A549 (cell line): Measurements from ENCODE around the gene DPP7. TPM values are rescaled to one million over a fixed set of nuclear protein-coding genes. Genes with fewer than 3 reads are reported as not detected.

Experiments
- ATAC-seq, 2 experiments: fragments of 200-7000 bp in 1 of 2; fragments of >200 bp in 1 of 2; cut with Nextera tagmentation in 1 of 2; cut with Tn5 transposase in 1 of 2; 3 replicates each; pipeline versions ENCODE4 v1.8.0 to v1.9.1; 2018 to 2020; ENCODE audit warnings: mild to moderate bottlenecking in 1 of 2, moderate library complexity in 1 of 2
- CTCF ChIA-PET: fragments of 300-600 bp; sonication (Branson Sonifier 250); formaldehyde crosslinking; extraction: SDS; loops from one replicate; lab custom pipeline; 2021; ENCODE audit warnings: antibody characterized with exemption, inconsistent platforms; lab: Yijun Ruan, JAX
- POLR2A ChIA-PET: fragments of 350-600 bp; formaldehyde crosslinking; extraction: SDS; loops from one replicate; lab custom pipeline; 2021; ENCODE audit warnings: antibody characterized with exemption, inconsistent platforms; lab: Yijun Ruan, JAX
- DNase-seq, 2 experiments: peaks; one replicate each; pipeline versions ENCODE4 v3.0.0 to v3.0.0-alpha.2; 2011 to 2016; ENCODE audit warnings: low read depth in 1 of 2, low spot score in 1 of 2
- FAIRE-seq: peaks from 2 replicates; lab custom pipeline; 2011; peaks lifted over from hg19 to GRCh38; lab: Jason Lieb, UNC
- H3K27ac ChIP-seq, 2 experiments: fragments of >200 bp; sonication (Bioruptor Twin); formaldehyde crosslinking; 3 replicates each; pipeline ENCODE4 v1.5.1; 2016 to 2017
- H3K4me1 ChIP-seq: fragments of >200 bp; sonication (Bioruptor Twin); formaldehyde crosslinking; 3 replicates; pipeline ENCODE4 v1.6.1; 2016
- H3K4me2 ChIP-seq: fragments of >200 bp; sonication (Bioruptor Twin); formaldehyde crosslinking; 3 replicates; pipeline ENCODE4 v1.6.1; 2016
- H3K4me3 ChIP-seq: fragments of >200 bp; sonication (Bioruptor Twin); formaldehyde crosslinking; 3 replicates; pipeline ENCODE4 v1.5.1; 2016
- H3K9me3 ChIP-seq: fragments of >200 bp; sonication (Bioruptor Twin); formaldehyde crosslinking; 3 replicates; pipeline ENCODE4 v1.6.1; 2016
- FOXS1 ChIP-seq: fragments of 250-450 bp; sonication (Bioruptor Pico); IDR thresholded peaks from 2 replicates; pipeline ENCODE4 v1.5.0; 2020; ENCODE audit warnings: mild to moderate bottlenecking, moderate library complexity
- HOXA7 ChIP-seq: fragments of 250-450 bp; sonication (Bioruptor Pico); IDR thresholded peaks from 2 replicates; pipeline ENCODE4 v1.5.0; 2020; ENCODE audit warnings: mild to moderate bottlenecking, moderate library complexity
- KDM5A ChIP-seq: fragments of 200-600 bp; sonication (generic); IDR thresholded peaks from 2 replicates; pipeline ENCODE4 v1.6.1; 2016; ENCODE audit warnings: antibody characterized with exemption, mild to moderate bottlenecking
- MAFK ChIP-seq: fragments of 450-650 bp; IDR thresholded peaks from 2 replicates; pipeline ENCODE4 v1.6.1; 2014; ENCODE audit not compliant: partially characterized antibody
- RAD21 ChIP-seq, 2 experiments: fragments of >200 bp in 1 of 2; sonication (Bioruptor Twin) in 1 of 2; formaldehyde crosslinking in 1 of 2; IDR thresholded peaks in 1 of 2; conservative IDR thresholded peaks in 1 of 2; 2 replicates in 1 of 2; 3 replicates in 1 of 2; pipeline ENCODE4 v1.6.1; 2012 to 2018; ENCODE audit warnings: inconsistent platforms in 1 of 2
- RFX5 ChIP-seq: fragments of 450-650 bp; IDR thresholded peaks from 2 replicates; pipeline ENCODE4 v1.7.1; 2014; ENCODE audit warnings: antibody characterized with exemption, mild to moderate bottlenecking, moderate library complexity
- TFCP2L1 ChIP-seq: fragments of 250-450 bp; sonication (Bioruptor Pico); IDR thresholded peaks from 2 replicates; pipeline ENCODE4 v1.5.0; 2021; ENCODE audit warnings: mild to moderate bottlenecking
- ZSCAN20 ChIP-seq: fragments of 250-450 bp; sonication (Bioruptor Pico); IDR thresholded peaks from 2 replicates; pipeline ENCODE4 v1.8.0; 2022; ENCODE audit warnings: mild to moderate bottlenecking, moderate library complexity
- WGBS: methylation state at CpG from one replicate; pipeline ENCODE4 v1.1.6; 2017; ENCODE audit errors: missing lambda C conversion rate; 5-methylcytosine and 5-hydroxymethylcytosine counted together
- polyA plus RNA-seq, 4 experiments: library from polyadenylated mRNA; depleted of rRNA in 3 of 4; stranded (reverse); fragments of >200 nt; fragmentation: RNase III in 1 of 4; extraction: RNeasy Plus Mini Kit Qiagen cat#74134 plus additional on column Dnase treatment in 1 of 4; gene quantifications; 2 replicates in 3 of 4; 3 replicates in 1 of 4; pipeline ENCODE4 v1.2.3, GENCODE V29; 2011 to 2017
- TF ChIP-seq, protein P1 (sequence below): IDR thresholded peaks from 2 replicates; pipeline ENCODE4 v1.6.1; 2012; ENCODE audit warnings: low read depth, borderline replicate concordance
- TF ChIP-seq, protein P2 (sequence below): fragments of 200-600 bp; sonication (generic); IDR thresholded peaks from 2 replicates; pipeline ENCODE4 v1.6.1; 2016; ENCODE audit warnings: antibody characterized with exemption, mild to moderate bottlenecking, moderate library complexity
- TF ChIP-seq, protein P3 (sequence below): IDR thresholded peaks from 2 replicates; pipeline ENCODE4 v1.6.1; 2012
- TF ChIP-seq, protein P4 (sequence below): fragments of 250-450 bp; sonication (Bioruptor Pico); IDR thresholded peaks from 2 replicates; pipeline ENCODE4 v1.5.0; 2021; ENCODE audit warnings: mild to moderate bottlenecking, moderate library complexity, borderline replicate concordance

DPP7 gene
- polyA plus RNA-seq, 2 of the 4 experiments (the other 2 are of a cell fraction), result 27.6 to 71.8 TPM

DNA sequence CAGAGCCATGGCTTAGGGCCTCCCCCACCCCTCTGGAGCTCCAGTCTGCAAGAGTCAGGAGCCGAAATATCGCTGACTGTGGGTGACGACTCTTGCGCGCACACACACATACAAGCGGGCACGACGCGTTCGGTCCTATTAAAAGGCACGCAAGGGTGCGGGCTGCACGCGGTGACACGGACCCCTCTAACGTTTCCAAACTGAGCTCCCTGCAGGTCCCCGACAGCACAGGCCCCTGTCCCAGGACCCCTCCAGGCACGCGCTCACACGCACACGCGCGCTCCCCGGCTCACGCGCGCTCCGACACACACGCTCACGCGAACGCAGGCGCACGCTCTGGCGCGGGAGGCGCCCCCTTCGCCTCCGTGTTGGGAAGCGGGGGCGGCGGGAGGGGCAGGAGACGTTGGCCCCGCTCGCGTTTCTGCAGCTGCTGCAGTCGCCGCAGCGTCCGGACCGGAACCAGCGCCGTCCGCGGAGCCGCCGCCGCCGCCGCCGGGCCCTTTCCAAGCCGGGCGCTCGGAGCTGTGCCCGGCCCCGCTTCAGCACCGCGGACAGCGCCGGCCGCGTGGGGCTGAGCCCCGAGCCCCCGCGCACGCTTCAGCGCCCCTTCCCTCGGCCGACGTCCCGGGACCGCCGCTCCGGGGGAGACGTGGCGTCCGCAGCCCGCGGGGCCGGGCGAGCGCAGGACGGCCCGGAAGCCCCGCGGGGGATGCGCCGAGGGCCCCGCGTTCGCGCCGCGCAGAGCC is 24.4 kb upstream of the DPP7 start, which contains the start of gene GRIN1:
GRIN1 (plus strand) TSS at position 433 of the 746 bp plus-strand sequence. CDS start 333 bp downstream, outside the sequence.
- ATAC-seq (peak in 1 of 2 experiments; percentile 15; a peak in 1 of 6 replicates), FAIRE-seq (no peak), DNase-seq (no peak)
- 52% methylated on average over 57 of the region's 104 CpGs for WGBS
- H3K4me1 ChIP-seq, result peaks cover 10% of the 10 kb centered on the region; the same call in 1 of the 3 replicates
- H3K4me3 ChIP-seq, result no peak within 1 kb of the TSS
- H3K4me2 ChIP-seq, result peak within 1 kb of the TSS; percentile 47
- CTCF ChIA-PET, result interaction anchor here (0.6 to 2.3 kb wide), 9 partner anchors 9 to 109 kb away, joined by 3 to 9 read pairs (median 3); partner anchors contain the start of genes RNF224 and SSNA1
- H3K9me3 ChIP-seq, result no peaks in the 10 kb centered on the region
- H3K27ac ChIP-seq, result no peak within 1 kb of the TSS
- POLR2A ChIA-PET, result interaction anchor here (2.4 kb wide), 1 partner anchor 9 kb away, joined by 9 read pairs; no protein-coding TSS in a partner anchor
- no peak for TF ChIP-seq MAFK
- TF ChIP-seq, protein P1, sequence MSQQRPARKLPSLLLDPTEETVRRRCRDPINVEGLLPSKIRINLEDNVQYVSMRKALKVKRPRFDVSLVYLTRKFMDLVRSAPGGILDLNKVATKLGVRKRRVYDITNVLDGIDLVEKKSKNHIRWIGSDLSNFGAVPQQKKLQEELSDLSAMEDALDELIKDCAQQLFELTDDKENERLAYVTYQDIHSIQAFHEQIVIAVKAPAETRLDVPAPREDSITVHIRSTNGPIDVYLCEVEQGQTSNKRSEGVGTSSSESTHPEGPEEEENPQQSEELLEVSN, result no peak
- no peak for TF ChIP-seq KDM5A
- TF ChIP-seq ZSCAN20, result no peak
- TF ChIP-seq, protein P2, sequence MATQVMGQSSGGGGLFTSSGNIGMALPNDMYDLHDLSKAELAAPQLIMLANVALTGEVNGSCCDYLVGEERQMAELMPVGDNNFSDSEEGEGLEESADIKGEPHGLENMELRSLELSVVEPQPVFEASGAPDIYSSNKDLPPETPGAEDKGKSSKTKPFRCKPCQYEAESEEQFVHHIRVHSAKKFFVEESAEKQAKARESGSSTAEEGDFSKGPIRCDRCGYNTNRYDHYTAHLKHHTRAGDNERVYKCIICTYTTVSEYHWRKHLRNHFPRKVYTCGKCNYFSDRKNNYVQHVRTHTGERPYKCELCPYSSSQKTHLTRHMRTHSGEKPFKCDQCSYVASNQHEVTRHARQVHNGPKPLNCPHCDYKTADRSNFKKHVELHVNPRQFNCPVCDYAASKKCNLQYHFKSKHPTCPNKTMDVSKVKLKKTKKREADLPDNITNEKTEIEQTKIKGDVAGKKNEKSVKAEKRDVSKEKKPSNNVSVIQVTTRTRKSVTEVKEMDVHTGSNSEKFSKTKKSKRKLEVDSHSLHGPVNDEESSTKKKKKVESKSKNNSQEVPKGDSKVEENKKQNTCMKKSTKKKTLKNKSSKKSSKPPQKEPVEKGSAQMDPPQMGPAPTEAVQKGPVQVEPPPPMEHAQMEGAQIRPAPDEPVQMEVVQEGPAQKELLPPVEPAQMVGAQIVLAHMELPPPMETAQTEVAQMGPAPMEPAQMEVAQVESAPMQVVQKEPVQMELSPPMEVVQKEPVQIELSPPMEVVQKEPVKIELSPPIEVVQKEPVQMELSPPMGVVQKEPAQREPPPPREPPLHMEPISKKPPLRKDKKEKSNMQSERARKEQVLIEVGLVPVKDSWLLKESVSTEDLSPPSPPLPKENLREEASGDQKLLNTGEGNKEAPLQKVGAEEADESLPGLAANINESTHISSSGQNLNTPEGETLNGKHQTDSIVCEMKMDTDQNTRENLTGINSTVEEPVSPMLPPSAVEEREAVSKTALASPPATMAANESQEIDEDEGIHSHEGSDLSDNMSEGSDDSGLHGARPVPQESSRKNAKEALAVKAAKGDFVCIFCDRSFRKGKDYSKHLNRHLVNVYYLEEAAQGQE, result peak; percentile 79
- TF ChIP-seq, protein P3, sequence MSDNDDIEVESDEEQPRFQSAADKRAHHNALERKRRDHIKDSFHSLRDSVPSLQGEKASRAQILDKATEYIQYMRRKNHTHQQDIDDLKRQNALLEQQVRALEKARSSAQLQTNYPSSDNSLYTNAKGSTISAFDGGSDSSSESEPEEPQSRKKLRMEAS, result no peak; the same call in 1 of the 2 replicates
- TF ChIP-seq RFX5, result no peak
- TF ChIP-seq, protein P4, sequence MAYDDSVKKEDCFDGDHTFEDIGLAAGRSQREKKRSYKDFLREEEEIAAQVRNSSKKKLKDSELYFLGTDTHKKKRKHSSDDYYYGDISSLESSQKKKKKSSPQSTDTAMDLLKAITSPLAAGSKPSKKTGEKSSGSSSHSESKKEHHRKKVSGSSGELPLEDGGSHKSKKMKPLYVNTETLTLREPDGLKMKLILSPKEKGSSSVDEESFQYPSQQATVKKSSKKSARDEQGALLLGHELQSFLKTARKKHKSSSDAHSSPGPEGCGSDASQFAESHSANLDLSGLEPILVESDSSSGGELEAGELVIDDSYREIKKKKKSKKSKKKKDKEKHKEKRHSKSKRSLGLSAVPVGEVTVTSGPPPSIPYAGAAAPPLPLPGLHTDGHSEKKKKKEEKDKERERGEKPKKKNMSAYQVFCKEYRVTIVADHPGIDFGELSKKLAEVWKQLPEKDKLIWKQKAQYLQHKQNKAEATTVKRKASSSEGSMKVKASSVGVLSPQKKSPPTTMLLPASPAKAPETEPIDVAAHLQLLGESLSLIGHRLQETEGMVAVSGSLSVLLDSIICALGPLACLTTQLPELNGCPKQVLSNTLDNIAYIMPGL (CRISPR knock-in tag), result no peak

DNA sequence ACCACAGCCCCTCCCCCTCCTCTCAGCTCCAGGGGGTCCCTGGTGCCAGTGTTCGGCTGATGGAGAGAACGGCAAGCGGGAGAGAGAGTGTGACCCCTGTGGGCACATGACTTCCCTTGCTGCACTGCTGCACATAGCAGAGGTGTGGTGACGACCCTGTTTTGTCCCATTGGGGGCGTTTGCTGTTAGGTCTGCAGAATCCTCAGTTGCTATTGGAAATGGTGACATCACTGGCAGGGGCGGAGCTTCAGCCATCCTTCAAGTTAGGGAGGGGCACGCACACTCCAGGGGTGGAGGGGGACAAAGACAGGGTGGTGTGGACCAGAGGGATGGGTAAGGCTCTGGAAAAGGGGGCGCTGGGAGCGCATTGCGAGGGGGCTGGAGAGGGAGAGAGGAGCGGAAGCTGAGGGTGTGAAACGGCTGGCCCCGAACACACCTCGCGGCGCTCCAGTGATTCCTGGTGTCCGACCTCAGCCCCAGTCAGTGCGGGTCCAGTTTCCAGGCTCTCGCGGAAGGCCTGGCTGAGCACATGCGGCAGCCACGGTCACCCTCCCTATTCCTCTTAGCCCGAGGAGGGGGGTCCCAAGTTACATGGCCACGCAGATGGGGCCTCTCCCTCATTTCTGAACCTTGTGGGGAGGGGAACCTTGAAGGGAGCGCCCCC is 23.7 kb upstream of the DPP7 start:
- TF ChIP-seq FOXS1 (CRISPR knock-in tag) (no peak), HOXA7 (CRISPR knock-in tag) (no peak), MAFK (no peak), TFCP2L1 (CRISPR knock-in tag) (no peak), RAD21 (conservative IDR thresholded peaks at IDR 0.05 in 1 of 2, IDR thresholded peaks at IDR 0.05 in 1 of 2) (no peak)
- TF ChIP-seq, protein P3, result no peak
- 22% methylated on average over 23 of the region's 25 CpGs for WGBS
- CTCF ChIA-PET, result interaction anchor here (0.6 to 2.3 kb wide), 12 partner anchors 9 to 109 kb away, joined by 3 to 9 read pairs (median 3); partner anchors contain the start of genes RNF224 and SSNA1
- no peaks in the 10 kb centered on the region for H3K9me3 ChIP-seq
- peak overlapping the region; percentile 47 for H3K4me2 ChIP-seq
- no peak for FAIRE-seq
- peak in 1 of 2 experiments; percentile 38; a peak in 3 of 6 replicates for ATAC-seq
- peak in 1 of 2 experiments; percentile 39 for DNase-seq
- H3K4me3 ChIP-seq, result no peak overlapping the region
- H3K27ac ChIP-seq, result no peak overlapping the region
- peaks cover 10% of the 10 kb centered on the region; the same call in 1 of the 3 replicates for H3K4me1 ChIP-seq
- POLR2A ChIA-PET, result interaction anchor here (0.8 to 2.4 kb wide), 2 partner anchors 9 to 13 kb away, joined by 8 to 9 read pairs; no protein-coding TSS in a partner anchor
